Spleen (tissue), 11 donors: ENCODE results near the gene PPM1B. TPM values are rescaled to one million over a fixed set of nuclear protein-coding genes. Genes with fewer than 3 reads are reported as not detected.

Source experiments
- DNase-seq: peaks from one replicate; pipeline ENCODE4 v3.0.0-alpha.2; 2020
- H3K27ac ChIP-seq, 8 donors: fragments of 200-600 bp; sonication (generic) in 7 of 8; 1 replicate in 4 of 8; 2 replicates in 4 of 8; pipeline versions ENCODE4 v1.5.0 to v1.8.0; 2016 to 2021; ENCODE audit warnings: inconsistent platforms in 4 of 8, mild to moderate bottlenecking in 4 of 8, moderate library complexity in 1 of 8
- H3K27me3 ChIP-seq, 7 donors: fragments of 200-600 bp; sonication (generic) in 6 of 7; replicated peaks in 1 of 7; 1 replicate in 4 of 7; 2 replicates in 3 of 7; pipeline versions ENCODE4 v1.5.0 to v1.8.0; 2016 to 2021; ENCODE audit warnings: inconsistent platforms in 3 of 7, mild to moderate bottlenecking in 1 of 7
- H3K36me3 ChIP-seq, 6 donors: fragments of 200-600 bp; sonication (generic) in 5 of 6; 1 replicate in 4 of 6; 2 replicates in 2 of 6; pipeline versions ENCODE4 v1.5.0 to v1.8.0; 2016 to 2021; ENCODE audit warnings: inconsistent platforms in 2 of 6
- H3K4me1 ChIP-seq, 6 donors: fragments of 200-600 bp; sonication (generic) in 5 of 6; 1 replicate in 3 of 6; 2 replicates in 3 of 6; pipeline versions ENCODE4 v1.5.0 to v1.8.0; 2016 to 2021; ENCODE audit warnings: inconsistent platforms in 3 of 6
- H3K4me3 ChIP-seq, 8 donors: fragments of 200-600 bp; sonication (generic) in 7 of 8; 1 replicate in 4 of 8; 2 replicates in 4 of 8; pipeline versions ENCODE4 v1.5.0 to v1.8.0; 2016 to 2021; ENCODE audit warnings: inconsistent platforms in 4 of 8, mild to moderate bottlenecking in 4 of 8, moderate library complexity in 2 of 8
- H3K9me3 ChIP-seq, 8 donors: fragments of 200-600 bp; sonication (generic) in 7 of 8; 1 replicate in 4 of 8; 2 replicates in 4 of 8; pipeline versions ENCODE4 v1.5.0 to v1.8.0; 2016 to 2021; ENCODE audit warnings: inconsistent platforms in 4 of 8
- POLR2A ChIP-seq, 3 donors: fragments of 450-650 bp; IDR thresholded peaks; one replicate each; pipeline ENCODE4 v1.5.1; 2017; ENCODE audit warnings: antibody characterized with exemption in 3 of 3, mild to moderate bottlenecking in 1 of 3
- POLR2AphosphoS5 ChIP-seq, 3 donors: sonication (generic); formaldehyde crosslinking; IDR thresholded peaks; one replicate each; pipeline ENCODE4 v1.5.1; 2017; ENCODE audit warnings: antibody characterized with exemption in 3 of 3
- WGBS, 5 donors: extraction: QIAGEN DNeasy Blood & Tissue Kit in 3 of 5; methylation state at CpG; one replicate each; pipeline versions ENCODE4 v1.1.5 to v1.1.7; 2013 to 2018; 5-methylcytosine and 5-hydroxymethylcytosine counted together
- intact Hi-C: fragments of 100-400 bp; cut with DNase I; formaldehyde crosslinking; loops from one replicate; pipeline ENCODE4 v1.15.0; 2023; ENCODE audit warnings: low total_unique reads
- polyA plus RNA-seq, 3 donors: library from polyadenylated mRNA; stranded (reverse); fragments of 200-250 nt; gene quantifications; one replicate each; pipeline ENCODE4 v1.2.1, GENCODE V29; 2013
- total RNA-seq, 7 donors: library from RNA; depleted of rRNA in 3 of 7; stranded (reverse); fragments of >200 nt in 3 of 7; fragmentation: NEBNext Ultra II Directional in 4 of 7; extraction: Animal tissue kit (Norgen Biotek cat#: 25700) in 4 of 7; gene quantifications; one replicate each; pipeline versions ENCODE4 v1.1.0 to v1.2.1, GENCODE V29; 2016 to 2021
- TF ChIP-seq, protein P1 (sequence below), 11 experiments: fragments of 200-600 bp in 7 of 11; fragments of 450-650 bp in 4 of 11; sonication (generic) in 4 of 11; IDR thresholded peaks in 8 of 11; conservative IDR thresholded peaks in 3 of 11; 1 replicate in 7 of 11; 2 replicates in 4 of 11; pipeline versions ENCODE4 v1.4.0 to v1.8.0; 2016 to 2021; ENCODE audit warnings: antibody characterized with exemption in 11 of 11, inconsistent platforms in 4 of 11, mild to moderate bottlenecking in 1 of 11
- donor health status: healthy with polysubstance abuse.
- donor health status: DM: no; HTN: no; CAD: no; lungs with moderate emphysema.
- donor health status: DM: no; HTN: no; CAD: no.
- donor health status: Bipolar disorder and iron deficiency.
- donor health status: healthy.
- donor health status: DM: no; HTN: no; CAD: no.
- donor health status: DM: yes; HTN: yes; CAD: no.

Gene PPM1B
- total and polyA plus RNA-seq, 10 donors = 21.9 to 86.3 (median 57.4) TPM

GRCh38 chr2:44134848-44135247 is 33.8 kb upstream of the PPM1B start:
- DNase-seq = no peak
- no peaks in the 10 kb centered on the region for H3K27me3 ChIP-seq
- H3K27ac ChIP-seq = no peak overlapping the region
- no peaks in the 10 kb centered on the region for H3K36me3 ChIP-seq
- H3K9me3 ChIP-seq = peaks cover 0 to 10% (median 0%) of the 10 kb centered on the region in 8 donors
- no peaks in the 10 kb centered on the region for H3K4me1 ChIP-seq
- intact Hi-C loops = no loop called here
- TF ChIP-seq POLR2A (IDR thresholded peaks at IDR 0.05) = no peak
- TF ChIP-seq, protein P1, sequence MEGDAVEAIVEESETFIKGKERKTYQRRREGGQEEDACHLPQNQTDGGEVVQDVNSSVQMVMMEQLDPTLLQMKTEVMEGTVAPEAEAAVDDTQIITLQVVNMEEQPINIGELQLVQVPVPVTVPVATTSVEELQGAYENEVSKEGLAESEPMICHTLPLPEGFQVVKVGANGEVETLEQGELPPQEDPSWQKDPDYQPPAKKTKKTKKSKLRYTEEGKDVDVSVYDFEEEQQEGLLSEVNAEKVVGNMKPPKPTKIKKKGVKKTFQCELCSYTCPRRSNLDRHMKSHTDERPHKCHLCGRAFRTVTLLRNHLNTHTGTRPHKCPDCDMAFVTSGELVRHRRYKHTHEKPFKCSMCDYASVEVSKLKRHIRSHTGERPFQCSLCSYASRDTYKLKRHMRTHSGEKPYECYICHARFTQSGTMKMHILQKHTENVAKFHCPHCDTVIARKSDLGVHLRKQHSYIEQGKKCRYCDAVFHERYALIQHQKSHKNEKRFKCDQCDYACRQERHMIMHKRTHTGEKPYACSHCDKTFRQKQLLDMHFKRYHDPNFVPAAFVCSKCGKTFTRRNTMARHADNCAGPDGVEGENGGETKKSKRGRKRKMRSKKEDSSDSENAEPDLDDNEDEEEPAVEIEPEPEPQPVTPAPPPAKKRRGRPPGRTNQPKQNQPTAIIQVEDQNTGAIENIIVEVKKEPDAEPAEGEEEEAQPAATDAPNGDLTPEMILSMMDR (IDR thresholded peaks at IDR 0.05 in 8 of 11, conservative IDR thresholded peaks at IDR 0.05 in 3 of 11) = no peak
- no peak for TF ChIP-seq POLR2AphosphoS5 (IDR thresholded peaks at IDR 0.05)
- 88 to 100% (median 98%) methylated on average over 1 of the region's 1 CpG for WGBS, 5 donors
- H3K4me3 ChIP-seq = no peak overlapping the region

GRCh38 chr2:44135296-44135695 is 33.4 kb upstream of the PPM1B start:
- no peak overlapping the region for H3K4me3 ChIP-seq
- intact Hi-C loops = no loop called here
- peaks cover 0 to 10% (median 0%) of the 10 kb centered on the region in 8 donors for H3K9me3 ChIP-seq
- no peak overlapping the region for H3K27ac ChIP-seq
- no peak for DNase-seq
- H3K4me1 ChIP-seq = no peaks in the 10 kb centered on the region
- TF ChIP-seq POLR2AphosphoS5 (IDR thresholded peaks at IDR 0.05) = no peak
- TF ChIP-seq POLR2A (IDR thresholded peaks at IDR 0.05) = no peak
- TF ChIP-seq, protein P1 (IDR thresholded peaks at IDR 0.05 in 8 of 11, conservative IDR thresholded peaks at IDR 0.05 in 3 of 11) = no peak
- no peaks in the 10 kb centered on the region for H3K36me3 ChIP-seq
- H3K27me3 ChIP-seq = no peaks in the 10 kb centered on the region

DNA sequence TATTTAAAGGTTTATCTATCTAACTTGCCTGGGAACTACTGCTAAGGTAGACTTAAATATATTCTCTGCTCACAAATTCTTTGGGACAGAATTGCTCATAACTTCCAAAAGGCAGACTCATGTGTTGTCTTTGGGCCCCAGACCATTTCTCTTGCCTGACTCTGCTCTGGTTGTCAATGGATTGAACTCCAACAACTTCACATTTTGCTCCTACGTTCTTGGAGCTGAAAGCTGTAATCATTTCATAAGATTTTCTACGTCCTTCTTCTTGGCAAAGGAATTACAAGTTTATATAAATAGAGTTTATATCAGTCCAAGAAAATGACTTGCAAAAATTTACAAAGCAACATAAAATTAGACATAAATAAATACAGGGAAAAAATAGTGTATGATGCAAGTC is 32.9 kb upstream of the PPM1B start:
- H3K27ac ChIP-seq = no peak overlapping the region
- H3K4me1 ChIP-seq = no peaks in the 10 kb centered on the region
- peaks cover 0 to 10% (median 0%) of the 10 kb centered on the region in 8 donors for H3K9me3 ChIP-seq
- no peak overlapping the region for H3K4me3 ChIP-seq
- H3K27me3 ChIP-seq = no peaks in the 10 kb centered on the region
- no peaks in the 10 kb centered on the region for H3K36me3 ChIP-seq
- TF ChIP-seq POLR2A (IDR thresholded peaks at IDR 0.05) = no peak
- TF ChIP-seq POLR2AphosphoS5 (IDR thresholded peaks at IDR 0.05) = no peak
- TF ChIP-seq, protein P1 (IDR thresholded peaks at IDR 0.05 in 8 of 11, conservative IDR thresholded peaks at IDR 0.05 in 3 of 11) = no peak
- 62 to 82% (median 75%) methylated on average over 2 of the region's 2 CpGs for WGBS, 5 donors
- DNase-seq = no peak
- intact Hi-C loops = no loop called here

DNA sequence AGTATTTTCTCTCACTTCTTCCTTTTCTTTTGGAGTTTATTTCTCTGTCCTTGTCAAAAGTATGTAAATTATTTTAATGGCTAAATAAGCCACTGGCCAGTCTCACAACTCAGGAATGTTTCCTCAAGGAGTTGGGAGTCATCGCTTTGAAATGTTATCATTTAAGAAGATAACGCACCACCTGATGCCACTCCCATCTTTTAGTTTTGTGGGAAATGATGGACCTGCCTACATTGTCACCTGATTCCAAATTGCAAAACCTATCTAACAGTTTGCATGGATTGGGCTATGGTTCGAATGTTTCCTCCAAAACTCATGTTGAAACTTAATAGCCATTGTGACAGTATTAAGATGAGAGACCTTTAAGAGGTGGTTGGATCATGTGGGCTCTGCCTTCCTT is 32.4 kb upstream of the PPM1B start:
- WGBS, 5 donors = 76 to 90% (median 82%) methylated on average over 3 of the region's 3 CpGs
- intact Hi-C loops = no loop called here
- H3K36me3 ChIP-seq = no peaks in the 10 kb centered on the region
- no peak for DNase-seq
- peaks cover 0 to 6% (median 0%) of the 10 kb centered on the region in 8 donors for H3K9me3 ChIP-seq
- no peak overlapping the region for H3K27ac ChIP-seq
- no peak for TF ChIP-seq POLR2AphosphoS5 (IDR thresholded peaks at IDR 0.05)
- TF ChIP-seq, protein P1 (IDR thresholded peaks at IDR 0.05 in 8 of 11, conservative IDR thresholded peaks at IDR 0.05 in 3 of 11) = no peak
- TF ChIP-seq POLR2A (IDR thresholded peaks at IDR 0.05) = no peak
- no peak overlapping the region for H3K4me3 ChIP-seq
- H3K4me1 ChIP-seq = no peaks in the 10 kb centered on the region
- H3K27me3 ChIP-seq = no peaks in the 10 kb centered on the region
